ENCODE results near the gene LPIN1.

LPIN1 gene

GRCh38 chr2:11777066-11777782 lies 30.8 kb downstream of the LPIN1 start:
- TF ChIP-seq CTCF (IDR thresholded peaks at IDR 0.05; ENCODE audit: borderline replicate concordance, insufficient read depth, low read depth, low read length): no peak
- no peak overlapping the region for H3K4me3 ChIP-seq (ENCODE audit: low read depth, low read length)

- no peak for TF ChIP-seq CTCF (IDR thresholded peaks at IDR 0.05; ENCODE audit: borderline replicate concordance, insufficient read depth, low read depth, low read length)
- H3K4me3 ChIP-seq (ENCODE audit: low read depth, low read length): no peak overlapping the region
These were observed 31.5 kb downstream of the LPIN1 start for GRCh38 chr2:11777886-11778415.

GRCh38 chr2:11778416-11778815 lies 32.0 kb downstream of the LPIN1 start:
- no peak overlapping the region for H3K4me3 ChIP-seq (ENCODE audit: low read depth, low read length)
- no peak for TF ChIP-seq CTCF (IDR thresholded peaks at IDR 0.05; ENCODE audit: borderline replicate concordance, insufficient read depth, low read depth, low read length)

- peak; percentile 93 for TF ChIP-seq CTCF (IDR thresholded peaks at IDR 0.05; ENCODE audit: borderline replicate concordance, insufficient read depth, low read depth, low read length)
- no peak overlapping the region for H3K4me3 ChIP-seq (ENCODE audit: low read depth, low read length)
These were observed 32.7 kb downstream of the LPIN1 start for GRCh38 chr2:11778923-11779757.

- TF ChIP-seq CTCF (IDR thresholded peaks at IDR 0.05; ENCODE audit: borderline replicate concordance, insufficient read depth, low read depth, low read length): no peak
- no peak overlapping the region for H3K4me3 ChIP-seq (ENCODE audit: low read depth, low read length)
These were observed 35.2 kb downstream of the LPIN1 start for GRCh38 chr2:11781602-11782001.

GRCh38 chr2:11784280-11784679 lies 37.8 kb downstream of the LPIN1 start:
- H3K4me3 ChIP-seq (ENCODE audit: low read depth, low read length): no peak overlapping the region
- no peak for TF ChIP-seq CTCF (IDR thresholded peaks at IDR 0.05; ENCODE audit: borderline replicate concordance, insufficient read depth, low read depth, low read length)

Data from GM12875 (cell line).